GM19023 (cell line): ENCODE measurements around the gene KLRC2.
"Not testable (repeated sequence)": the region's sequence is repeated elsewhere in the genome, so short reads cannot be mapped to it uniquely, and the experiment has no call there.

Experiments used
- ATAC-seq: cut with Tn5 transposase; IDR thresholded peaks from one replicate; pipeline ENCODE4 v1.9.1; 2021; ENCODE audit warnings: mild to moderate bottlenecking, moderate library complexity; ENCODE audit not compliant: unreplicated experiment

KLRC2 gene

DNA sequence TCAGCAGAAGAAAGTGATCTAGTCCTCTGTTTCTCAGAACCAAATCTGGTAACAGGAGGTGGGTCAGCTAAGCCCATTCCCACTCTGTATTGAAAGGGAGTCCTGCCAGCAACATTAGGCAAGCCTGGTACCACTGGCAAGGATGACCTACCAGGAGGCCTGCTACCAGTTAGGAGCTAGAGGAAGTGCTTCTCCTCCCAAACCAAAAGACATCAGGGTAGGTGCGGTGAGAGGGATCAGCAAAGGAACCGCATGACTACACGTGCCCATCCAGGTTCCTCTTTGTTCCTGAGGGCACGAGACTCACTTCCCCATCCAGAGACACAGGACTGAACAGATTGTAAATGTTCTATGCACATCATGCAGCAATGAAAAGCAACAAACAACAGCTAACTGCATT is 29.1 kb downstream of the KLRC2 start:
- ATAC-seq = no peak

DNA sequence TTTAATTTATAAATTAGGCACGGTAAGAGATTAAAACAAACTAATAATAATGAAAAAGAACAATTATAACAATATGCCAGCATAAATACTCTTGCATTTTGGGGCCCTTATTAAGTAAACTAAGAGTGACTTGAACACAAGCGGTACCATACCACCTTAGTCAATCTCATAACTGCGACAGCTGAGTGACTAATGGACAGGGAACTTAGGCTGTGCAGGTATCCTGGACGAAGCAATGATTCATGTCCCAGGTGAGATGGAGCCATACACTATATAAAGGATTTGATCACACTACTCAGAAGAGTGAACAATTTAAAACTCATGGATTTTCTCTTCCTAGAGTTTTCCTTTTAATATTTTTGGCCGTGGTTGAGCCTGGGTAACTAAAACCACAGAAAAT is 30.5 kb downstream of the KLRC2 start:
- ATAC-seq = no peak

DNA sequence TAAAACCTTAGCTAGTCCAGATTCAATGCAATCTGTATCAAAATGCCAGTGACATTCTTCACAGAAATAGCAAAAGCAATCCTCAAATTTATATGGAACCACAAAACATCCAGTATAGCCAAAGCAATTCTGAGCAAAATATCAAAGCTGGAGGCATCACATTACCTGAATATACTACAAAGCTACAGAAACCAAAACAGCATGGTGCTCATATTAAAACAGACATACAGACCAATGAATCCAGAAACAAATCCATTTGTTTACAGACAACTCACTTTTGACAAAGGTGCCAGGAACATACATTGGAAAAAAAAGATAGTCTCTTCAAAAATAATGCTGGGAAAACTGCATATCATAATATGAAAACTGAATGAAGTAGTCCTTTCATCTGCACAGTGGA is 31.0 kb downstream of the KLRC2 start:
- ATAC-seq = no peak

DNA sequence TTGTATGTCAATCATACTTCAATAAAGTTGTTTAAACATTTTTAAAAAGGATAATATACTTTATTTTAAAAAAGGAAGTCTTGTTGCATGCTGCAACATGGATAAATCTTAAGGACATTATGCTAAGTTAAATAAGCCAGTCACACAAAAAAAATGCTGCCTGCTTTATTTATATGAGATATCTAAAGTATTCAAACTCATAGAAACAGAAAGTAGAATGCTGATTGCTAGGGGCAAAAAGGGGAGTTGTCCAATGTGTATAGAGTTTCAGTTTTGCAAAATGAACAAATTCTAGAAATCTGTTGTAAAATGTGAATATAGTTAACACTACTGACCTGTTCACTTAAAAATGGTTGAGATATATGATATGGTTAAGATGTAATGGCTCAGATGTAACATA is 35.0 kb downstream of the KLRC2 start:
- ATAC-seq = no peak

DNA sequence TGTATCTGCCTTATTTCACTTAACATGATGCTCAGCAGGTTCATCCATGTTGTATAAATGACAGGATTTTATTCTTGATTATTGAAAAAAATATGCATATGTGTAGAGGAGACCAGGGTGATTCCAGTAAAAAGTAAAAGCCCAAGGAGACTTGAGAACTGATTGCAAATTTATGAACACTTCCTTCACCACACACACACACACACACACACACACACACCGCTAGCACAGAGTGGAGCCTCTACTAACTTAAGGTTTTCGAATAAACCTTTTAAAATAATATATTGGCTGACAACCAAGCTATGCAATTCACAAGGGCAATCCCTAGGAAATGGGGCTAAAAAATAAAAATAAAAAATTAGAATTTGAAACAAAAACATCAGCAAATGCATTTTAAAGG is 37.6 kb downstream of the KLRC2 start:
- no peak for ATAC-seq

DNA sequence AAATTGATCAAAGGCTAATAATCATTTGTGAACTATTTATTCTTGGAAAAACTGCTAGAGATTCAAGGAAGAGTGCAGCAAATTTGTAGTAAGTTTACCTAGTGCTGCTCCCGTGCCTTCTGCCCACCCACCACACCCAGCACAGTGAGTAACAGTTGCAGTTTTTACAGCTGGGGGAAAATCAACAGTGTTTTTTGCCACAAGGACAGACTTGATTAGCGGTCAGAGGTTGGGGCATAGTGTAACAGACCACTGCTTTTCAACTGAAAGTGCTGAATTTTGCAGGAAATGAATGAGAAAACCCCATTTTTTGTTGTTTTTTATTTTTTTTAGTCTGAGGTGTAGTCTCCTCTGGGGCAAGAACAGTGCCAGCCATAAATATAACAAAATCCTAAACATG is 38.5 kb downstream of the KLRC2 start:
- no peak for ATAC-seq

DNA sequence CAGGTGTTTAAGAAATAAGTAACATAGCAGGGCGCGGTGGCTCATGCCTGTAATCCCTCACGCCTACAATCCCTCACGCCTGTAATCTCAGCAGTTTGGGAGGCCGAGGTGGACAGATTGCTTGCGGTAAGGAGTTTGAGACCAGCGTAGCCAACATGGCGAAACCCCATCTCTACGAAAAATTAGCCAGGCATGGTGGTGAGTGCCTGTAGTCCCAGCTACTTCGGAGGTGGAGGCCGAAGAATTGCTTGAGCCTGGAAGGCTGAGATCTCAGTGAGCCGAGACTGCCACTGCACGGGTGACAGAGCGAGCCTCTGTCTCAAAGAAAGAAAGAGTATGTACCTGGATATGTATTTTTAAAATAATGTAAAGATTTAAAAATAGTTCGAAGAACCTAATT is 39.6 kb downstream of the KLRC2 start:
- ATAC-seq = not testable (repeated sequence)

DNA sequence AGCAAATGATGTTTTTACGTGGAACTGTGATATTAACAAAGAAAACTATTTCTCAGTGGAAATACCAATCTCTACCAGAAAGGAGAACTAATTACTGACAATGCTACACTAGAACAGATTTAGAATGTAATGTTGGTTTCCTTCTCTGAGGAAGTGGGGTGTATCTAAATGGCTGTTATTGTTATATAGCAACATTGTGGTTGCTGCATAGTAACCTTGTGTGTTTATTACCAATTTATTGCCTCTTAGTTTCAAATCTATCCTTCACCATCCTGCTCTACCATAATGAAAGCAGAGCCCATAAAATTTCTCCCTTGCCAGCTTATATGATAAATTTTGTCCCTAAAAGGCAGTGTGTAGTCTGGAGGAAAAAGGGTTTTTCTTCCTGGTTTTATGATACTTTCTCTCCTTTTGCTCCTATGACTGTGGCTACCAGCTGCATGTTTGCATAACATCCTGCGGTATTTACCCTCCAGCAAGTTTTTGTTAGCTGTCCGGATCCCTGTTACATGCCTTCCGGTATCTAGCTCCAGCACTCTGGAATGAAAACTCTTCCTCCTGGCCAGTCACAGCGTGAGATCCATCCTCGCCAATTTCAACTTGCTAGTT is 40.3 kb downstream of the KLRC2 start:
- peak; percentile 70 for ATAC-seq

DNA sequence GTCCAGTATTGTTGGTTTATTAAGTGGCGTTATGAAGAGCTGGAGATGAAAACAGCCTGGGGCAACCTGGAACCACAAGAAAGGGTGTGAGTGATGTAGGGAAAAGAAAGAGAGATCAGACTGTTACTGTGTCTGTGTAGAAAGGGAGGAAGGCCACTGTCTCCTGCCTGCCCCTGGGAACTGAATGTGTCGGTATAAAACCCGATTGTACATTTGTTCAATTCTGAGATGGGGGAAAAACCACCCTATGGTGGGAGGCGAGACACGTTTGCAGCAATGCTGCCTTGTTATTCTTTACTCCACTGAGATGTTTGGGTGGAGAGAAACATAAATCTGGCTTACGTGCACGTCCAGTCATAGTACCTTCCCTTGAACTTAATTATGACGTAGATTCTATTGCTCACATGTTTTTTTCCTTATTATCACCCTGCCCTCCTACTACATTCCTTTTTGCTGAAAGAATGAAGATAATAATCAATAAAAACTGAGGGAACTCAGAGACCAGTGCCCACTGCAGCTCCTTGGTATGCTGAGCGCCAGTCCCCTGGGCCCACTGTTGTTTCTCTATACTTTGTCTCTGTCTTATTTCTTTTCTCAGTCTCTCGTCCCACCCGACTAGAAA is 41.2 kb downstream of the KLRC2 start:
- not testable (repeated sequence) for ATAC-seq

DNA sequence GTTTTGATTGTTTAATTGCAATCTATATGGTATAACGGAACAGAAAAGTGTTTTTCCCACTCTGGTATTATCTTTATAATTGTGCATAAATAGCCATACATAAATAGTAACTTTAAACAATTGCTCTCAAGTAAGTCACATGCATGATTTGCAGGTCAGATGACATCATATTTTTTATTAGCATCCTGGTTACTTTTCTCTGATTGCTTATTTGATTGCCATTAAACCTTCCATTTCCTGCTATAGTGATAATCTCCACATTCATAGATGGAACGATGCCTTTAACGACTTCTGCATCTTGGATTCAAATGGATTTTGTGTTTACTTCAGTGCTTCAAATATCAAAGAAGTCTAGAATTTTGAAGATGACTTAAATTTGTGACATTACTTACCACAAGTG is 42.5 kb downstream of the KLRC2 start:
- ATAC-seq = no peak

DNA sequence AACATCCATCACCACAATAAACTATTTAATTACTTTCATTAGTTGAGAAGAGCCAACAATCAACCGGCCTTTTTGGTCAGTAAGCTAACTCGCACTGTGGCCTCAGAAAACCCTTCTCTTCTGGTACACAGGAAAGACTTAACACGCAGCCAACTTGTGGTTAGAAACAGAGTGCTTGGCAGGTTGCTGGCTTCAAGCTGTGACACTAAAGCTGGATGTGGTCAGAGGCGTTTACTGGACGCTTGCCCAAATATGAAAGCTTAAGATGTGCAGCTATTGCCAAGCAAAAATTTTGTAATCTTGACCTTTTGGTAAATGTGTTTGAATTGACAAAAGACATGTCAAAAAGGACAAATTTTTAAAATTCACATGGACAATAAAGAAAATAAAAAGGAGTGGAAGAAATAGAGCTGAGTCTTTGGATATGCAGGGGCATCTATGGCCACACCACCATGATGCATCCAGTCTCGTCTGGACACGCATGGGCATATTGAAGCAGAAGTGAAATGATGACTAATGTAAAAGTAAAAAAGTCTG is 43.3 kb downstream of the KLRC2 start:
- no peak for ATAC-seq

DNA sequence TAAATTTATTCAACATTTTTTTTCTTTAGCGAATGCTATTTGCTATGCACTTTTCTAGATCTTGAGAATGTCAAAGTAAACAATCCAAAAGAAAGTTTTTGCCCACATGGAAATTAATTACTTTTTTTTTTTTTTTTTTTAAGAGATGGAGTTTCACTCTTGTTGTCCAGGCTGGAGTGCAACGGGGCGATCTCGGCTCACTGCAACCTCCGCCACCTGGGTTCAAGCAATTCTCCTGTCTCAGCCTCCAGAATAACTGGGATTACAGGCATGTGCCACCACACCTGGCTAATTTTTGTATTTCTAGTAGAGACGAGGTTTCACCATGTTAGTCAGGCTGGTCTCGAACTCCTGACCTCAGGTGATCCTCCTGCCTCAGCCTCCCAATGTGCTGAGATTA is 44.8 kb downstream of the KLRC2 start:
- ATAC-seq = not testable (repeated sequence)

DNA sequence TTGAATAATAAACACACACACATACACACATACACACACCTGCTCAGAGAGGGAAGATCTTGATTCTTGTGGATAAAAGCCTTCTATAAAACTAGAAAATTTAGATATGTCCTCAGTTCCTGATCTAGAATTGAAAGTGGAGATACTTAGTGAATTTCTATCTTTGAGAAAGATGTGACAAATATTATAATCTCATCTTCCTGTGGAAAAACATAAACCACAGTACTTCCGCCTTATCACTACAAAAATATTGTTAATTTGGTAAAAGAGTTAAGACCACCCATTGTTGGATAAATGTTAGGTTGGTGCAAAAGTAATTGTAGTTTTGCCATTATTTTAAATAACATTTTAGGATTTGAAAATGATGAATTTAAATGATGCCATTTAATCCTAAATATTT is 45.9 kb downstream of the KLRC2 start, which contains the start of gene KLRK1:
KLRK1 (minus strand) TSS at position 138 of the 400 bp plus-strand sequence. CDS start 1,231 bp downstream, outside the sequence.
- ATAC-seq = no peak

DNA sequence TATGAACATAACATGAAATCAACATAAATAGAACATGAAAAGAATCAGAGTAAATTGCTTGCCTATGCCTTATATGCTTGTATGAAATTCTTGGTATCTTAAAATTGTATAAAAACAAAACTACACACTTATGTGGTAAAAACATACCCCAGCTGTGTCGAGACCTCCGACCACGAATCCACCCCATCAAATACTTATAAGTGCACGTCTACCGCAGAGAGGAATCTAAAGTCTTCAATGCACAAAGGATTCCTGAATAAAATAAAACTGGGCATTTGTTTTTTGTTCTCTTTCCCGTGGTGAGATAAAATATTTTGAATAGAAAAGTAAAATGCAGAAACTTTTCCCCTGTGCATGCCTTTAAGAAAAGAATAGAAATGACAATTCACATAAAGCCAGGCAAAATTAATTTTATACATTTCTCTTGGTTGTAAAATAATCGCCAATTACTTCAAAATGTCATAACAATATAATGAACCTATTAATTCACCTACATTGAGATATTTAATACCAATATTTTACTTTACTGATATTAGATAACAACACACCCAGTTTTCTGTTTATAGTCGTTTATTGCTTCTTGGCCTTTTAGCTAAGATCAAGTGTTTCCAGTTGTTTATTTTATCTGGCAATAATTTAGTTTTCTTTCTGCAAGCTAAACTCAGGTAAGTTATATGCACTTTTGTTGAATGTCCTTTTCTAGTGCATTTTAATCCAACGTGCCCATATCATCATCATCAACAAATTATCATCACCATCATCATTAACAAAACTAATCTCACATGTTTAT is 47.0 kb downstream of the KLRC2 start:
- ATAC-seq = no peak

DNA sequence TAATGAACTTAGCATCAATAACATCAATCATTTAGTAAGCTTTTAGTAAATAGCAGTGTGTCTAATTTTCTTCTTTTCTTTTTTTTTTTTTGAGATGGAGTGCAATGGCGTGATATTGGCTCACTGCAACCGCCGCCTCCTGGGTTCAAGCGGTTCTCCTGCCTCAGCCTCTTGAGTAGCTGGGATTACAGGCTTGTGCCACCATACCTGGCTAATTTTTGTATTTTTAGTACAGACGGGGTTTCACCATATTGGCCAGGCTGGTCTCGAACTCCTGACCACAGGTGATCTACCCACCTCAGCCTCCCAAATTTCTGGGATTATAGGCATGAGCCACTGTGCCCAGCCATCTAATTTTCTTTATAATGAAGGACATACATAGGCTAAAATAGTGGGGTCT is 48.3 kb downstream of the KLRC2 start:
- ATAC-seq = not testable (repeated sequence)

DNA sequence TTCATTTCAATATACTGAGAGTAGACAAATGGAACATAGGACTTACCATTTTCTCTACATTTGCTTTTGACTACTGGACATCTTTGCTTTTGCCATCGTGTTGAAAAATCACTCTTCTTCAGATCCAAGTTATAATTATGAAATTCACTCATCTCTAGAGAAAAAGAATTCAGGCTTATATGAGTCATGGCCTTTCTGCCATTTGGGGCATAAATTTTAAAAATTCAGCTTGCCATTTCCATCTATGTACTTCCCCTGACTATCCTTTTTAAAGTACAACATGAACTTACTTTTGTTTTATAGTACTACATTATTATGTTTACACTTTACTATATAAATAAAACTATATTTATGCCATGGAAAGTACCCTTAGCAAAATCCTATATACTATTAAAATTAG is 49.0 kb downstream of the KLRC2 start:
- ATAC-seq = no peak

DNA sequence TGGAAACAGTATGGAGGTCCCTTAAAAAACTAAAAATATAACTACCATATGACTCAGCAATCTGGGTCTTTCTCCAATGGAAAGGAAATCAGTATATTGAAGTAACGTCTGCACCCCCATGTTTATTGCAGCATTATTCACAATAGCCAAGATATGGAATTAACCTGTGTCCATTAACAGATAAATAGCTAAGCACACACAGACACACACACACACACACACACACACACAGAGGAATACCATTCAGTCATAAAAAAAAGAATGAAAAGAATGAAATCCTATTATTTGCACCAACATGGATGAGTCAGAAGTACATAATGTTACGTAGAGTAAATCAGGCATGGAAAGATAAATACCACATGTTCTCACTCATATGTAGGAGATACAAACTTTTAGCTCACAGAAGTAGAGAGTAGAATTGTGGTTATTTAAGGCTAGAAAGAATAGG is 50.6 kb downstream of the KLRC2 start:
- ATAC-seq = no peak

DNA sequence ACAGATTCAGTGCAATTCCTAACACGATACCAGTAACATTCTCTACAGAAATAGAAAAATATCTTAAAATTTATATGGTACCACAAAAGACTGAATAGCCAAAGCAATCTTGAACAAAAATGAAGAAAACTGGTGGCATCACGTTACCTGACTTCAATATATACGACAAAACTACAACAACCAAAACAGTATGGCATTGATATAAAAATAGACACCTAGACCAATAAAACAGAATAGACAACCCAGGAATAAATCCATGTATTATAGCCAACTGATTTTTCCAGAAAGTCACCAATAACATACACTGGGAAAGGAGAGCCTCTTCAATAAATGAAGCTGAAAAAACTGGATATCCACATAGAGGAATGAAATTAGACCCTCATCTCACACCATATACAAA is 51.6 kb downstream of the KLRC2 start:
- ATAC-seq = no peak

DNA sequence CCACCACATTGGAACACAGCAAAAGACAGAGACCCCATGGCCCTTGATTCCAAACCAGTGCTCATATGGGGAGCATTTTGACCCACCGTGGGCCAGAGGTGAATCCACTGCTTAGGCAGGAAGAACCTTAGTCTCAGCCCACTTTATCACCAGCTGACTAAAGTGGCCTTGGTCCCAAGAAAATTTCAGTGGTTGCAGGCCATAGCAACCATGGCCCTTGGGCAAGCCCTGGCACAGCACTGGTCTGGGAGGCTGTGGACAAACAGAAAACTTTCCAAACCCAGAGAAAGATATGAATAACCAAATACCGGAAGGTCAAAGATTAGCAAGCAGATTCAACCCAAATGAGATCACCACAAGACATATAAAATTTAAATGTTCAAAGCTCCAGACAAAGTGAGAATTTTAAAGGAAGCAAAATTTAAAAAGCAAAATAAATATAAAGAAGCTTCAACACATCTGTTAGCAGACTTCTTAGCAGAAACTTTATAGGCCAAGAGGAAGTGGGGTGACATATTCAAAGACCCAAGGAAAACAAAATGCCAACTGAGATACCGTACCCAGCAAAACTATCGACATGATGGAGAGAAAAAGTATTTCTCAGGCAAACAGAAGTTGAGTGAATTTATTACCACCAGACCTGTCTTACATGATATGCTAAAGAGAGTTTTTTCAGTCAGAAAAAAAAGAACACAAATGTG is 53.7 kb downstream of the KLRC2 start:
- no peak for ATAC-seq
